GM12872 (cell line): Measurements from ENCODE around the gene PROX1.

Experiments used
- CTCF ChIP-seq: IDR thresholded peaks from 3 replicates; pipeline ENCODE4 v1.5.1; 2011; ENCODE audit warnings: low read depth, mild to moderate bottlenecking, low read length, moderate library complexity; ENCODE audit not compliant: insufficient read depth

PROX1 gene

GRCh38 chr1:213953806-213954205 lies 34.0 kb upstream of the PROX1 start:
- TF ChIP-seq CTCF = no peak

DNA sequence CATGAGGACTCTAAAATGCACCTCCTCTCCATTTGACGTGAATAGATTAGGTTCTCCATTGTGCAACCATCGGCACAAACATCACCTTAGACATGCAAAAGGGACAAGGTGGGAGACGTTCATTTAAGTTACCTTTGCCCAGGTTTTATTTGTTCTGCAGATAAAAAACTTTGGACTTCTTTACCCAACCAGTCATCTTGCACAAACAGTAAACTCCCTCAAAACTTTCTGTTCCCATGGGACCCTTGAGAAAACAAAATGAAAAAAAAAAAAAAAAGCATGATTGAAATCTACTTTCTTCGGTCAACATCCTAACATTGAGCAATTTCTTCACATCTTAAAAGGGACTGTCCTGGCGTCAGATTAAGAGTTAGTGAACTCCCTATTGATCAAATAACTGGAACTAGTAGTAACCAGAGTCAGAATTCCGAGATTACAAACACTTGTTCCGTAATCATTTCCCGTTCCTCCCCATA lies 31.4 kb upstream of the PROX1 start:
- no peak for TF ChIP-seq CTCF

DNA sequence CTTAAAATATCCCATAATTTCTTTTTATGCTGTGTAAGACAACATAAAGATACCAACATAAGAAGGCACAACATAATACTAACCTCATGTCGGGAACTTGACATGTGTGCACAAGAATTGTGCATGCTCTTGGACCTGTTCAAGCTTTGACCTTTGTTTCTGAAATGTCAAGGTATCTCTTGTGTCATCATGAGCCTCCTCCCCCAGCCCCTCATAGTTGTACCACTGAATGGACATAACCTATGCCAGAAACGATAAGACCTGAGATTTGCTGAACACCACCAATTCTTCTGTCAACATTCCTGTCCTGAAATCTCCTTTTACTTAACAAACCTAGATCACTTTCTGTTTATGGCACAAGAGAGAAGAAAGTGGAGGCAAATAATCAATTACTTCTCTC lies 29.4 kb upstream of the PROX1 start:
- no peak for TF ChIP-seq CTCF

GRCh38 chr1:213960963-213961362 lies 26.8 kb upstream of the PROX1 start:
- TF ChIP-seq CTCF = no peak

- TF ChIP-seq CTCF = no peak
Measured at GRCh38 chr1:213962508-213962907, 25.3 kb upstream of the PROX1 start.

- no peak for TF ChIP-seq CTCF
Measured at GRCh38 chr1:213966122-213966521, 21.7 kb upstream of the PROX1 start.

GRCh38 chr1:213968146-213968825 lies 19.5 kb upstream of the PROX1 start:
- TF ChIP-seq CTCF = no peak
